NAMALWA (cell line): ENCODE measurements around the gene TAB2.

Experiments
- DNase-seq: peaks from one replicate; pipeline ENCODE4 v3.0.0-alpha.2; 2015; ENCODE audit warnings: low spot score

Gene TAB2

DNA sequence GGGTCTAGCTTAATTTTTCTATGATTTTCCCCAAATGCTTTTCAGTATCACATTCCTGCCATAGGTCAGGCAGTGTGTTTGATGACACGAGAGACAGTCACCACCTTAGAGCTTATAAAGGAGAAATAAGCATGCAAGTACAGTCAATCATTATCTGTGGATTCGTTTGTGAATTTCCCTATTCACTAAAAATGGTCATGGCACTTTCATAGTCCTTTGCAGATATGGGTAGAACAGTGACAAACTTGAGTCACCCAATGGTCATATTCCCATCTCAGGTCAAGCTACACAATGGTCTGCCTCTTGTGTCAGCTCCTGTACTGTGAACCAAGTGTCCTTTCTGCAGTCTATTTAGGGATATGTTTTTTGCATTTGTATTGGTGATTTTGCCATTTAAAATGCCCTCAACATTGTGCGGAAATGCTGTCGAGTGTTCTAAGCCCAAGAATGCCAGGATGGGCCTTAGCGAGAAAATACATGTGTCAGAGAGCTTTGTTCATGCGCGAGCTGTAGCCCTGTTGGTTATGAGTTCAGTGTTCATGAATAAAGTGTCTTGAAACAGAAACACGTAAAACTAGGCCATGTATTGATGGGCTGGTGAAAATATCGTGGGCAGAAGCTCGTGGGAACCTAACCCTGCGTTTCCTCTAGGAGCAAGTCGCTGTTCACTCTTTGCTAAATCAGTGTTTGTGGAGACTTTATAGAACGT lies 102.3 kb downstream of the TAB2 start:
- no peak for DNase-seq

DNA sequence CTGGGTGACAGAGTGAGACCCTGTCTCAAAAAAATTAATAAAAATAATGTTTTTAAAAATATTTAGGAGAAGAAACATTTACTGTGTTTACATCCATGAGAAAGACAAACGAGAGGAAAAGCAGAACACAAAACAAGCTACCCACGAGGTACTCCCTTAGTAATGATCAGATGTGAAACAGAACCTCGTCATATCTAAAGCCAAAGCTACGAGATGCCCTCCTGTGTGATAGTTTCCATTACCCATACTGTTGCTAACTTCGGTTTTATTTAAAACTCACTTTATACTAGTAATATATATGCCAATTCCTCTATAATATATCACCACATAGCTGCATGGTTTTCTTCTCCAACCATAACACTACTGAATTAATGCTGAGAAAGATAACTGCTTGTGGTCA lies 103.6 kb downstream of the TAB2 start:
- DNase-seq = no peak

- no peak for DNase-seq
These were observed 105.1 kb downstream of the TAB2 start for GRCh38 chr6:149422581-149422980.

DNA sequence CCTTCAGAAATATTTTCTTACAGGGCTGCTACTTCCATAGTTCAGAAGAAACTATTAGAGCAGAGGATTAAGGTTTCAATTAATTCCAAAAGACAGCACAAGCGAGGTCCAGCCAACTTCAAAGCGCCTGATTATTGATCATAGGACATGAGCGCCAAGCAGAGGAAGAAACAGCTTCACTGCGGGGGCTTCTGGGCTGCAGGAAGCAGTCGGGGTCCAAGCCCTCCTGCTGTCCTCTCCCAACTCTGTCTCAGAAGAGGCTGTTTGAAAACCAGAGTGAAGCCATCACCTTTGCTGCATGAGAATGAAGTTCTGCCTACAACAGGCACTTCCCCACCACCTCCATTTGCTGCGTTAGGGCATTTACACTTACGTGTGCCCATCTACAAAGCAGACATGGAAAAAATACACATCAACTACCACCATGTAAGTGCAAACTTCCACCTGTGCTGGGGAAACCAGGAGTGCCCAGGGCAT lies 106.5 kb downstream of the TAB2 start:
- no peak for DNase-seq

GRCh38 chr6:149425224-149425623 lies 107.7 kb downstream of the TAB2 start:
- DNase-seq = no peak

- no peak for DNase-seq
These were observed 108.2 kb downstream of the TAB2 start for GRCh38 chr6:149425754-149426153.

GRCh38 chr6:149428606-149429005 lies 111.1 kb downstream of the TAB2 start:
- no peak for DNase-seq

DNA sequence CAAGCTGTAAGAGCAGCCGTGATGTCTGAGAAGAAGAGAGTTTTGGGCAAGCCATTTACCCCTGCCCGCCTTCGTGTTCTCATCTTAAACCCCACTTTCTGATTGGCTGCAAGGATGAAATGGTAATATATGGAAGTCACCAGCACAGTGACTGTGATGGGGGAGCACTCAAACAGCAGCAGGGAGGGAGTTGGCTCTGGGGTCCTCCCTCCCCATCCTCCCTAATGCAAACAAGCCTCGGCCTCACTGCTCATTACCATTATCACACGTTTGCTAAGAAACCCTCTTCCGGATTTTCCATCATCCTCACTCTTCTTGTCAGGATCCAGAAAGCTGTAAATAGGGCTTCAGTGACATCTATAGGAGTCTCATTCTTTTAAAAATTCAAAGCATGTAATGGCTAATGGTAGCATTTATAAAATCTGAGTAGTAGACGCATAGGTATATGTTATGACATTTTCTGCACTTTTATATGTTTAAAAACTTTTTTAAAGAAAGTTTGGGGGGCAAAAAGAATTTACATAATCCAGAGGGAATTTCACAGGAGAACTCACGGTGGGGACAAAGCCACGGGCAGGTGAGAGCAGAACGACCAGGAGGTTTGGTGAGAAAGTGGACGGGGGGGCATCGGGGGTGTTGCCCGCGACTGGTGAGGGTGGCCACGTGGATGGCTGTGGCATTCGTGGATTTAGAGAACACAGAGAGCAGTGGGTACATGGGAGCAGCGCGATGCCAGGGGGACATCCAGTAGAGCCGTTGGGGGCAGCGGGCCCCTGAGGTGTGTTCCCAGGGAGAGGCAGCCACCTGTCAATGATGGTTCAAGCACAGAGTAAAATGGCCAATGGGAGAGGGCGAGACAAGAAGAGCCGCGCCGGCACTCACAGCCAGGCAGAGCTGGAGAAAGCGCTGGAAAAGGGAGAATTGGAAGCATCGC lies 112.2 kb downstream of the TAB2 start:
- DNase-seq = no peak

DNA sequence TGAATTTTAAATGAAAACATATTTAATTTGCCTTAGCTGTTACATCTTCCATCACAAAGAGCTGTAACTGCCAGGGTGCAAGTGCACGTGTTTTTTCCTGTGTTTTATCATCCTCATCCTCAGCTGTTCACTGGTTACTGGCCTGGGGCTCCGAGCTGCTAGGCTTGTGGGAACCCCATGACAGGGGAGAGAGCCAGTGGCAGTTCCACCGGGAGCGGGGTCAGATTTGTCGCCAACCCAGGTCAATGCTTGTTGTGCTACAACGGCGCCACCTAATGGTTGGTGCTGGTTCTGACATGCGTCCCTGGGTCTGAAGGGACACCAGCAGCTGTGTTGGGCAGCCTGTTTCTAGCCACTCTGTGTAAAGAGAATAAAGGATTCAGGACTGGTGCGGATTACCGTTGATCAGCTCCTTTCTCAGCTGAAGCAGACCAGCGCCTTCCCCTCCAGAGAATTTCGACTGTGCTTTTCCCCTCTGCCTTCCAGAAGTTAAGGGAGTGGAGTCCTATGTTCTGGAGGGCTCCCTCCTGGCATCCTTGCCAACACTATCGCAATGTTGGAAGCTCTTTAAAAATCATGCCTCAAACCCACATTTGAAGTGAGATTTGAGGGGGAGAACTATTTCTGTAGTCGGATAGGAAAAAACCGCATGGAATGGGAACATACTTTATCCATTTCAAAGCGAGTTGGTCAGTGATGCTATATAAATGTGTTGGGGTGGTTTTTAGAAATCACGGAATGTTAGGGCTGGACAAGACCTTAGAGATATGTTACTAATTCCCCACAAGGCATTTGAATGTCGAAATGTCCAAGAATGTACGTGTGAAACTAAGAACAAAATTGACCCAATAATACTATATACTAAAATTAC lies 114.6 kb downstream of the TAB2 start:
- peak; percentile 90 for DNase-seq

GRCh38 chr6:149433405-149433804 lies 115.9 kb downstream of the TAB2 start:
- DNase-seq = no peak

DNA sequence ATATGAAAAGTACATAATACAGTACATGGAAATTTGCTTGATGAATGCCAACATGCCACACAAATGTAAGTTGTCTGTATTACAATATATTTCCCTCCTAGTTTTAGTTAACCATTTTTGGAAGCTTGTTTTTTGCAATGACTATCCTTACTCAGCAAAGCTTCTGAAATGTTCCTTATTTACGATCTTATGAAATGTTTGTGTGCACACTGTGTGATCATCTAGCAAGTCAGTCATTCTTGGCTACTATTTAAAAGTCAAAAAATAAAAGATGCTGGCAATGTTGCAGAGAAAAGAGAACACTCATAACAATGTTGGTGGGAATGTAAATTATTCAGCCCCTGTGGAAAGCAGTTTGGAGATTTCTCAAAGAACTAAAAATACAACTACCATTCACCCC lies 116.4 kb downstream of the TAB2 start:
- DNase-seq = no peak

DNA sequence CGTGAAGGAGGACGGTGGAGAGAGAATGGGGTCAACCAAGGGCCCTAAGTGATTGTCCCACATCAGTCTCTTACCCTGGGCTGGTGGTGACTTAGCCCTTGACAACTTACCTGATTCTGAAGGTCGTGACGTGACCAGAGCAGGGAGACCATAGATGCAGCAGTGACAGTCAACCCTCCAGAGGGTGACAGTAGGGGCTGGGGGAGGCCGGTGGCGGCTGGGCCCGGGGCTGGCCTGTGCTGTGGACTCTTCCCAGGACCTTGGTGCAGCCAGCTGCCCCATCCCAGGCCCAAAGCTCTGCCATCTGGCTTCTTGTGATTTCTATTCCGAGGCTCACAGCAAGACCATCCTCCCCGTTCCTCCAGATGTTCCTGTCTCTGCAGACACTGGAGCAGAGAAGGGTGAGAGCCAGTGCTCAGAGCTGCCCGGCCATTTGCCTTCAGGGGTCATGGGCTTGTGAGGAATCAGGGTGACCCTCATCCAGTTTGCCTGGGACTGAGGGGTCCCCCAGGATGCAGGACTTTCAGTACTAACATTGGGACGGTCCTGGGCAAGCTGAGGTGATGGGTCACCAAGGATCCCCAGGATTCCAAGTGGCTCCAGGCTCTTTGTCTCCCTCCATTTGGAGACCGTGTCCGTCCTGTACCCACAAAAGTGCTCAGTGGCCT lies 118.5 kb downstream of the TAB2 start:
- no peak for DNase-seq

DNA sequence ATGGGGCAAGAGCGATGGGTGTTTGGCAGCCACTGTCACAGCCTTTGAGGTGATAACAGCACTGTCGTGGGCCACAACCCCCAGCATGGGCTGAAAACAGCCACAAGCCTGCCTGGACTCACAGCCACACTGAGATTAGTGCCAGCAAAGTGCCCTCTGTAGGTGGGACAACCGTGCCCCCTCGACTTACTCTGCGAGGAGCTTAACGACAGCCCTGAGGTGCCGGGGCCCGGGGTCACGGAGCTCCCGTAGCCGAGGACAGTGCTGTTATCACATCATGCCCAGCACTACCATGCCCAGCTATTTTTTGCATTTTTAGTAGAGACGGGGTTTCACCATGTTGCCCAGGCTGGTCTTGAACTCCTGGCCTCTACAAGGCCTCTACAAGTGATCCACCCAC lies 119.1 kb downstream of the TAB2 start:
- DNase-seq = no peak

DNA sequence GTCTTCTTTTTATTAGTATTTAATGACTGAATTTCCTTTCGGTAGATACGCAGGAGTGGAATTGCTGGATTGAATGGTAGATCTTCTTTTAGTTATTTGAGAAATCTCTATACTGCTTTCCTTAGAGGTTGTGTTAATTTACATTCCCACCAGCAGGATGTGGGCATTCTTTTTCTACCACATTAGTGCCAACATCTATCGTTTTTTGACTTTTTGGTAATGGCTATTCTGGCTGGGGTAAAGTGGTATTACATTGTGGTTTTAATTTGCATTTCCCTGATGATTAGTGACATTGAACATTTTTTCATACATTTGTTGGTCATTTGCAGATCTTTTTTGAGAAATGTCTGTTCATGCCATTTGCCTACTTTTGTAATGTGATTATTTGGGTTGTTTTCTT lies 119.7 kb downstream of the TAB2 start:
- DNase-seq = no peak

DNA sequence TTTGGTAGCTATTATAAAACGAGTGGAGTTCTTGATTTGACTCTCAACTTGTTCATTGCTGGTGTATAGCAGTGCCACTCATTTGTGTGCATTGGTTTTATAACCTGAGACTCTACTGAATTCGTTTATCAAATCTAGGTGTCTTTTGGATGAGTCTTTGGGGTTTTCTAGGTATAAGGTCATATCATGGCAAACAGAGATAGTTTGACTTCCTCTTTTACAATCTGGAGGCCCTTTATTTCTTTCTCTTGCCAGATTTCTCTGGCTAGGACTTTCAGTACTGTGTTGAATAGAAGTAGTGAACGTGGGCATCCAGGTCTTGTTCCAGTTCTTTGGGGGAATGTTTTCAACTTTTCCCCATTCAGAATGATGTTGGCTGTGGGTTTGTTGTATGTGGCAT lies 121.3 kb downstream of the TAB2 start:
- DNase-seq = no peak

DNA sequence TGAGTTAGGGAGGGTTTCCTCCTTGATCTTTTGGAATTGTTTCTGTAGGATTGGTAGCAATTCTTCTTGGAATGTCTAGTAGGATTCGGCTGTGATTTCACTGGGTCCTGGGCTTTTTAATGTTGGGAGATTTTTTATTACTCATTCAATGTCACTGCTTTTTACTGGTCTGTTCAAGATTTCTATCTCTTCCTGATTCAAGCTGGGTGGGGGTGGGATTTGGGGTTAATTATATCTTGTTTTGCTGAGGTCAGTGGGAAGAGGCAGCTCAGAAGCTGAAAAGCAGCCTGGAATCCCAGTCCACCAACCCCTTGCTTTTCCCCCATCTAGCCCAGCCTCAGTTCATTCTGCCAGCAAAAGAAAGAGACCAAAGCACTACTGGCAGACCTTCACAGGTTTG lies 122.1 kb downstream of the TAB2 start:
- DNase-seq = no peak

GRCh38 chr6:149440735-149441671 lies 123.5 kb downstream of the TAB2 start:
- no peak for DNase-seq

DNA sequence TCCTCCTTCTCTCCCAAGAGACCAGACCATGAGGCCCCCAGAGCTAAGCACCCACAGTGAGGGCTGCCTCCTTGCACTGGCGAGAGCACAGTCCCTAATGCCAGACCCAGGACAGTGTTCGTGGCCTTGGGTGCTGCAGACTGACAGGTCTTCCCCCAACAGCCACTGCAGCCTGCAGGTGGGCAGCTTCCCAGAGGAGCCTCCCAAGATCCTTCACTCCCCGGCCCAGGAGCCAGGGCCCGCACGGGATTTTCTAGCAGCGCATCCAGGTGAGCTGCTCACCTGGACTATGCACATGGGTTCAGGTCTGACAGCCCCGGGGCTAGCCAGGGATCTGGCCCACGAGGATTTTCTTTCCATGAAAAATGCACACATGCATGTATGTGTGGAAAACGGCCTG lies 124.2 kb downstream of the TAB2 start:
- DNase-seq = no peak

DNA sequence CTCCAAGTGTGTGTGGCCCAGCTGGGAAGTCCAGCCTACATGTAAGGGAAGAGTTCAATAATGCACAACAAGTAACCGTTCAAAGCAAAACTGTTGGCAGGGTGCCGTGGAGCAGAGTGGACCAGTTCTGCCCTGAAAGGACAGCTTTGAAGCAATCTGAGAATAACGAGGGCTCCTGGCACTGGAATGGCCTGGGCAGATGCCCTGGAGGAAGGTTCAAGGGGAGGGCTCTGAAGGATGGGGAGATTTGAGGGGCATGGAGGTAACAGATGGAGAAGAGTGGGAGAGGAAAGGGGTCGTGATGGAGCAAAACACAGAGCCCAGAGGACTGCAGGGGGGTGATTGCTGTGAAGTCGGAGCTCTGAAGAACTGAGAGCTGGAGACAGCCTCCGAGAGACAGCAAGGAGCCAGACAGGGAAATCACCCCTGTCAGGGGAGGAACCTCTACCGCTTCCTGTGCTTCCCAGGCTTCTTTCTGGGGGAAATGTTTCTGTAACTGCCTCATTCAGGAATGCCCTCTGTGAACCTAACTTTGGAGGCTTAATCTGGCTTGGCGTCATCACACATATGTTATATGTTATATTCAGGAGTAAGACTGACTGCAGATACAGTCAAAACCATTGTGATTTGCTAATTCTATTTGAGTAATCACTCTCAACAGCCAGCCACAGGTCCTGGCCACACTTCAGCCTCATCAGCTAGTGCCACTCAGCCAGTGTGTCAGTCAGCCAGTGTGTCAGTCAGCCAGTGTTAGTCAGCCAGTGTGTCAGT lies 126.1 kb downstream of the TAB2 start:
- DNase-seq = no peak
